Keratinocyte (primary cell): ENCODE results near the gene MIA3.

Experiments used
- EZH2 ChIP-seq: IDR thresholded peaks from one replicate; pipeline ENCODE4 v1.6.1; 2012; ENCODE audit warnings: inconsistent platforms, mild to moderate bottlenecking, low read length, moderate library complexity
- TF ChIP-seq, protein P1 (sequence below), 3 experiments: IDR thresholded peaks in 1 of 3; conservative IDR thresholded peaks in 1 of 3; optimal IDR thresholded peaks in 1 of 3; 2 replicates in 2 of 3; 3 replicates in 1 of 3; pipeline versions ENCODE3 to v1.5.1; 2011; ENCODE audit warnings: low read length in 3 of 3, mild to moderate bottlenecking in 3 of 3, moderate library complexity in 2 of 3, control low read depth in 1 of 3, inconsistent platforms in 1 of 3; ENCODE audit not compliant: insufficient read depth in 2 of 3; ENCODE audit errors: extremely low read depth in 1 of 3

DNA sequence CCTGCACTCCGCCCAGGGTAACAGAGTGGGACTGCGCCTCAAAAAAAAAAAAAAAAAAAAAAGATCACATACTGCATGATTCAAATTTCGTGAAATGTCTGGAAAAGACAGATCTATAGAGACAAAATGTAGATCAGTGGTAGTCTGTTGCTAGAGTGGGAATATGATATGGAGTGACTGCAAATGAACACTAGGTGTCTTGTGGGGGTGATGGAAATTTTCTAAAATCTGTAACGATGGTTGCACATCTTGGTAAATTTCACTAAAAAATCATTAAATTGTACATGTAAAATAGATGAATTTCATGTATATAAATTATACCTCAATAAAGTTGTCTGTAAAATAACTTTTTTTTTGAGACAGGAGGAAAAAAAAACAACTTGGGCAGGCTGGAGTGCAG, 88.9 kb downstream of the MIA3 start:
- TF ChIP-seq, protein P1, sequence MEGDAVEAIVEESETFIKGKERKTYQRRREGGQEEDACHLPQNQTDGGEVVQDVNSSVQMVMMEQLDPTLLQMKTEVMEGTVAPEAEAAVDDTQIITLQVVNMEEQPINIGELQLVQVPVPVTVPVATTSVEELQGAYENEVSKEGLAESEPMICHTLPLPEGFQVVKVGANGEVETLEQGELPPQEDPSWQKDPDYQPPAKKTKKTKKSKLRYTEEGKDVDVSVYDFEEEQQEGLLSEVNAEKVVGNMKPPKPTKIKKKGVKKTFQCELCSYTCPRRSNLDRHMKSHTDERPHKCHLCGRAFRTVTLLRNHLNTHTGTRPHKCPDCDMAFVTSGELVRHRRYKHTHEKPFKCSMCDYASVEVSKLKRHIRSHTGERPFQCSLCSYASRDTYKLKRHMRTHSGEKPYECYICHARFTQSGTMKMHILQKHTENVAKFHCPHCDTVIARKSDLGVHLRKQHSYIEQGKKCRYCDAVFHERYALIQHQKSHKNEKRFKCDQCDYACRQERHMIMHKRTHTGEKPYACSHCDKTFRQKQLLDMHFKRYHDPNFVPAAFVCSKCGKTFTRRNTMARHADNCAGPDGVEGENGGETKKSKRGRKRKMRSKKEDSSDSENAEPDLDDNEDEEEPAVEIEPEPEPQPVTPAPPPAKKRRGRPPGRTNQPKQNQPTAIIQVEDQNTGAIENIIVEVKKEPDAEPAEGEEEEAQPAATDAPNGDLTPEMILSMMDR (optimal IDR thresholded peaks at IDR 0.05 in 1 of 3, IDR thresholded peaks at IDR 0.05 in 1 of 3, conservative IDR thresholded peaks at IDR 0.05 in 1 of 3; ENCODE audit: extremely low read depth in 1 of 3, insufficient read depth in 2 of 3, low read length in 3 of 3), result peak in 1 of 3 experiments; percentile 10
- no peak for TF ChIP-seq EZH2
